ENCODE measurements around the gene HMGXB4.

HMGXB4 gene

DNA sequence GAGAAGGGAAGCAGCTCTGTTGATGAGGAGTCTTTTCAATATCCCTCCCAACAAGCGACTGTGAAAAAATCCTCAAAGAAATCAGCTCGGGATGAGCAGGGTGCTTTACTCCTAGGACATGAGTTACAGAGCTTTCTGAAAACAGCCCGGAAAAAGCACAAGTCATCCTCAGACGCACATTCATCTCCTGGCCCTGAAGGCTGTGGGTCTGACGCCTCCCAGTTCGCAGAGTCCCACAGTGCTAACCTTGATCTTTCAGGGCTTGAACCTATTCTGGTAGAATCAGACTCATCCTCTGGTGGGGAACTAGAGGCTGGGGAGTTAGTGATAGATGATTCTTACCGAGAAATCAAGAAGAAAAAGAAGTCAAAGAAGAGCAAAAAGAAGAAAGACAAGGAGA lies 7.7 kb downstream of the HMGXB4 start:
- DNase-seq: no peak

GRCh38 chr22:35266277-35266676 lies 9.0 kb downstream of the HMGXB4 start:
- DNase-seq: no peak

- no peak for DNase-seq
These were observed 12.3 kb downstream of the HMGXB4 start for GRCh38 chr22:35269630-35270029.

DNA sequence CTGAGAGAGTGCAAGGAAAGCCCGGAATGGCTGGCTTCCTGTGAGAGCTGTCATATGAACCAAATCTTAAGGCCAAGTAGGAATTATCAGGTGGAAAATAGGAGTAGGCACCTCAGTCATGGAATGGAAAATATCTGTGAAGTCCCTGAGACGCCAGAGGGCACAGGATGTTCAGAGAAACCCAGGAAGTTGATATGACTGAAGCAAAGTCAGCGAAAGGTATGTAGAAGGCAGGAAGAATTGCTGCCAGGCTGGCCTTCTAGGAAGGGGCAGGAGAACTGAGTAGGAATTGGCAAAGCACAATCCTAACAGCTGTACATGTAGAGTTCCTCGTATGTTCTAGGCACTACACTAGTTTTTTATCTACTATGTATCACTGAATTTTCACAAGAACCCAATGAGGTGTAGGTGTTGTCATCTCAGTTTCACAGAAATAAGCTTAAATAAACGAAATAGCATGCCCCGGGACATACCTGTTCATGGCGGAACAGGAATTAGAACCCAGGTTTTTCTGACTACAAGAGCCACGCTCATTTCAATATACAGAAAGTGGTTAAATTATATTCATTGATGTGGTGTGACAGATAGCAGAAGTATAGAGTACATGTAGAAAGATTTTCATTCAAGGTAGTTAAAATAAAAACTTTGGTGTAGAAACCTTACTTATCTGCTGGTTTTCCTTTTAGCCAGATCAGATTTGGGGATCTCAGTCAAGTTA lies 17.0 kb downstream of the HMGXB4 start:
- no peak for DNase-seq

GRCh38 chr22:35275580-35275979 lies 18.3 kb downstream of the HMGXB4 start:
- no peak for DNase-seq

DNA sequence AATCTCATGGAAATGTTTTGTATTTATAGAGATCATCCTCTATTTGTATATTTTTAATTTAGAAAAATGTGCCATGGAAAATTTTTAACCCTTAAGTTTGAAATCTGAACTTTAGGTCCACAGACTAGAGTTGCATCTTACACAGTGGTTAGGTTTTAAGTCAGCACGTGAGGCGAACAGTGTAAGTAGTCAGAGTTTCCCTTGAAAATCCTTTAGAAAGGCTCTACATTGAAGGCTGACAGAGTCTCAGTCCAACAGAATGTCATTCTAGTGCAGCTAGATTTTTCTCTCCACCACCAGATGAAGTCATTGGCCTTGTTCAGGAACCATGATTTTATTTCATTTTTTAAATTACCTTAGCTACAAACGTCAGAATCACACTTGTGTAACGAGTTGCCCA lies 18.7 kb downstream of the HMGXB4 start:
- DNase-seq: no peak

GRCh38 chr22:35288116-35288515 lies 30.8 kb downstream of the HMGXB4 start:
- no peak for DNase-seq

DNA sequence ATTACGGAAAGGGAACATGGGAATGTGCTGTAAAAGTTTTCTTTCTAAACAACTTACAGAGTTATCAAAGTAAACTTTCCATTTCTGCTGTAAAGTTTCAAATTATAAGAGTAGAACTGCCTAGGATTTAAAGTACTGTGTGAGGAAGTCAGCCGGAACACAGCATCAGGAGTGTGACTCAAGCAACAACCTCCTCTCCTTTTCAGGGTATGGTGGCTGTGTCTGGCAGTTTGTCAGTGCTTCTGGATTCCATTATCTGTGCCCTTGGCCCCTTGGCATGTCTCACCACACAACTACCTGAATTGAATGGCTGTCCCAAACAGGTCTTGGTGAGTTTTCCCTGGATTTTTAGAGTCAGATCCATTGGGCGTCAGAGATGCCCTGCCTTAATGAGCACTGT lies 35.5 kb downstream of the HMGXB4 start:
- no peak for DNase-seq

GRCh38 chr22:35296051-35296450 lies 38.8 kb downstream of the HMGXB4 start:
- no peak for DNase-seq

- DNase-seq: peak; percentile 21
These were observed 42.0 kb downstream of the HMGXB4 start for GRCh38 chr22:35299217-35299672.

DNA sequence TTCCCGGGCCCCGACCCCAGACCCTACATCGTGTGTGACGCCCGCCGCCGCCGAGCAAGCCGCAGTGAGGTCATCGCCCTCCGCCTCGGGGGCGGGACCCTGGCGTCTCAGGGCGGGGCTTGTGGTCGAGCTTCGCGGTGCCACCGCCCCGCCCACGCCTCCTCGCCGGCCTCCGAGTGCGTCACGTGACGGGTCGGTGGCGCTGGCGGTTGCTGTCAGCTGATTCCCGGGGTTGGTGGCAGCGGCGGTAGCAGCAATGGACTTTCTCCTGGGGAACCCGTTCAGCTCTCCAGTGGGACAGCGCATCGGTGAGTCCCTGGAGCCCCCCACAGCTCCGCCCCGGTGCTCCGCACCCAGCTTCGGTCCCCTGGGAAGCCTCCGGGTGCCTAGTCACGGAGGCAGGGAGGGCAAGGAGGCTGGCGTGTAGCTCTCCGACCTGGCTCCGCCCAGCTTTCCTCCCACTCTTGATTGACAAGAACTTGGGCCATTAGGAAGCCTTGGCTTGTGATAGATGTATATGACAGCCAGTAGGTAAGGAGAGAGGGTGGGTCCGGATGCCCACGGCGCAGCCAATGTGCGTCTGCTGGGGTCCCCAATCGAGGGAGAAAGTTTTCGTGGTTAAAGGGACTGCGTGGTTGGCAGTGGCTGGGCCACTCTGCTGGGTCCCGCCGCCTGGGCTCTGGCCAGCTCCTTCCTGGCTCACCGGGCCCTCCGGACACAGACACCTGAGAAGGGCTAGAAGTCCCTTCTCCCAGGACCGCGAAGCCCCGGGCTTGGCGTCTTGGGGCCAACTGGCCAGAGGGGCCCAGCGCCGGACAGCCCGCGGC lies 42.6 kb downstream of the HMGXB4 start, which contains the start of gene TOM1:
TSS of gene TOM1 (plus strand) at position 222 of the 827 bp plus-strand sequence. CDS start at position 257, 35 bp downstream.
- DNase-seq: peak; percentile 89

- no peak for DNase-seq
These were observed 44.1 kb downstream of the HMGXB4 start for GRCh38 chr22:35301372-35301874.

DNA sequence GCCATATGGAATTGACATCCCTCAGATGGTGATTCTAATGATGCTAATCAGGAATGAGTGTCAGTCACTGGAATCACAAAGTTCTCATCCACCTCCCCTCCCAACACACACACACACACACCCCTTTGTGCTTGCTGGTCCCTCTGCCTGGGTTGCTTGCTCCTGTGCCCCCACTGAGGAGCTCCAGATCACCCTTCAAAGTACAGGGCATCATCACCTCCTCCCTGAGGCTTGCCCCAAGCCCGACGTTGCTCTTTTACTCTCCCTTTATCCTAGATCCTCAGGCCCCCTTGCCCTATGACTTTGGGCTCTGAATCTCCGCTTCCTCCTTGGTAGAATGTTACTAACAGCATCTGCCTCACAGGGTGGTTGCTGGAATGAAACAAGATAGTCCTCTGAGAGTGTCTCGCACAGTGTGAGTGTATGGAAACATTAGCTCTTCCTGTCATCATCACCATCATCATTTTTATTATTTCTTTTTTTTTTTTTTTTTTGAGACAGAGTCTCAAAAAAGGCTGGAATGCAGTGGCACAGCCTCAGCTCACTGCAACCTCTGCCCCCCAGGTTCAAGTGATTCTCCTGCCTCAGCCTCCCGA lies 45.8 kb downstream of the HMGXB4 start:
- no peak for DNase-seq

DNA sequence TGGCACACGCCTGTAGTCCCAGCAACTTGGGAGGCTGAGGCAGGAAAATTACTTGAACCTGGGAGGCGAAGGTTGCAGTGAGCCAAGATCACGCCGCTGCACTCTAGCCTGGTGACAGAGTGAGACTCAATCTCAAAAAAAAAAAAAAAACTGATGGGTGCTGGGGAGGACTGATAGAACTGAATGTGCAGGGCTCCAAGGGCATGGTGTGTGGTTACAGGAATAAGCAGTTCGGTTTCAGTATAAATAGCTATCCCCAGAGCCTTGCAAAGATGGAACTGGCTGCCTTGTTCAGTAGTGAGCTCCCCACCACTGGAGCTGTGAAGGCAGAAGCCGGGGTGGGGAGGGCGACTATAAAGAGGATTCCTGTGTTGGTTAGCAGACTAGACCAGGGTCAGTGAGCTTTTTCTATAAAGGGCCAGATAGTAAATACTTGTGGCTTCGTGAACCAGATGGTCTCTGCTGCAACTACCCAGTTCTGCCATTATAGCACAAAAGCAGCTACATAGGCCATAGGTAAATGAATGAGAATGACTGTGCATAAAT lies 48.3 kb downstream of the HMGXB4 start:
- no peak for DNase-seq

GRCh38 chr22:35306350-35306967 lies 49.2 kb downstream of the HMGXB4 start:
- DNase-seq: no peak

- DNase-seq: no peak
These were observed 50.1 kb downstream of the HMGXB4 start for GRCh38 chr22:35307372-35307771.

GRCh38 chr22:35307892-35308291 lies 50.6 kb downstream of the HMGXB4 start:
- DNase-seq: no peak

GRCh38 chr22:35308480-35309021 lies 51.3 kb downstream of the HMGXB4 start:
- DNase-seq: no peak

DNA sequence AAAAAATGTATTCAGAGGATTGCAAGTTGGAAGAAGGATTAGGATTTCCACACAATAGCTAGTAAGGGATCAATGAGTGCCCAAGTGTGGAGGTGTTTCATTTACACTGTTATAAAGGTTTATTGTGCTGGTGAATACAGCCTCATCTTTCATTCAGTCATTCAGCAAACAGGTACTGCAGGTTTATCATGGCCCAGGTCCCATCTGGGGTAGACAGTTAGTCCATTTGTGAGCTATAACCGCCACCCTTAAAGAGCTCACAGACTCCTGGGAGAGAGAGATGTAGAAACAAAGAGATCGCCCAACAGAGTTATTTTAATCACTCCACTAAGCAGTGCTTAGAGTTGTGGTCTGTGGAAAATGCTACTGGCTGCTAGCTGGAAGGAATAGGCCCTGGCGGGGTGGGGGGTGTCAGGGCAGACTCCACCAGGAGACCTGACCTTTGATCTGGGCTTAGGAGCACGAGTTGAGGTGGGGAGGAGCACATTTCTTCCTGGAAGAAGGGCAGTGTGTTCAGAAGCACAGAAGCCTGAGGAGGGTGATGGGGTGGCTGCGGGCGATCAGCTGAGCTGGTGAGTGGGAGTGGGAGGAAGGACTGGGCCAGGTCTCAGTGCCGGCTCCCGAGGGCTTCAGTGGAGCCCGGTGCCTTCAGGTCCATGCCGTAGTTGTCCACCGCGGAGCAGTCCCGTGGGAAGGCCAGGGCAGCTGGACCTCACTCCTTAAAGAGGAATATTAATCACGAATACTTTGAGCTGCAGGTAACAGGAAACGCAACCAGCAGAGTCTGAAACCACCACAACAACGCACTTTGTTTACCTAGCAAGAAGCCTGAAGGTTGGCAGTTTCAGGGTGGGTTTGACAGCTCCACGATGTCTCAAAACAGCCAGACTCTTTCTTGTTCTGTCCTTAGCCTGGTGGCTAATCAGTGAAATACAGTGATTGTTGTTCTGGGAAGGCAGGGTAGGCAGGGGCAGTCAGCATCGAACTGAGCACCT lies 53.6 kb downstream of the HMGXB4 start:
- no peak for DNase-seq

DNA sequence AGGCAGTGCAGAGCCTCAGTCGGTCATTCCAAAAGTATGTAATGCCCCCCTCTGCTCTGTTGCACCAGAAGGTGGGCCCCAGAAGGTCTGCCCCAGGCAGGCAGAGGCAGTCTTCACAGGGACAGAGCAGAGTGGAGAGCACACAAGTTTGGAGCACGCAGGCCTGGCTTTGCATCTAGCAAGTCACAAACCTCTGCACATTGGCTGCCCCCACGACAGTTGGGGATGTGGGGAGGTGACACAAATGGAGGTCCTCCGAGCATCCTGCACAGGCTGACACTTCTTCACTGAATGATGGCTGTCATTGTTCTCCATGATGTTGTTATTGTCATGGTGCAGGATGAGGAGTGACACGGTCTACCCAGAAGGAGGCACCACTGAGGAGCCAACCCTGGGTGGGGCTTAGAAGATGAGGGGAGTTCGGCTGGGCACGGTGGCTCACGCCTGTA lies 54.3 kb downstream of the HMGXB4 start:
- no peak for DNase-seq

Data from NCI-H510A treated with DMSO at 0.1 percent for 48 hours (cell line).